HG03442 (cell line): ENCODE results near the gene ADARB1.

Experiments
- ATAC-seq: cut with Tn5 transposase; IDR thresholded peaks from one replicate; pipeline ENCODE4 v1.9.1; 2021; ENCODE audit warnings: mild to moderate bottlenecking, moderate library complexity; ENCODE audit not compliant: unreplicated experiment

ADARB1 gene

DNA sequence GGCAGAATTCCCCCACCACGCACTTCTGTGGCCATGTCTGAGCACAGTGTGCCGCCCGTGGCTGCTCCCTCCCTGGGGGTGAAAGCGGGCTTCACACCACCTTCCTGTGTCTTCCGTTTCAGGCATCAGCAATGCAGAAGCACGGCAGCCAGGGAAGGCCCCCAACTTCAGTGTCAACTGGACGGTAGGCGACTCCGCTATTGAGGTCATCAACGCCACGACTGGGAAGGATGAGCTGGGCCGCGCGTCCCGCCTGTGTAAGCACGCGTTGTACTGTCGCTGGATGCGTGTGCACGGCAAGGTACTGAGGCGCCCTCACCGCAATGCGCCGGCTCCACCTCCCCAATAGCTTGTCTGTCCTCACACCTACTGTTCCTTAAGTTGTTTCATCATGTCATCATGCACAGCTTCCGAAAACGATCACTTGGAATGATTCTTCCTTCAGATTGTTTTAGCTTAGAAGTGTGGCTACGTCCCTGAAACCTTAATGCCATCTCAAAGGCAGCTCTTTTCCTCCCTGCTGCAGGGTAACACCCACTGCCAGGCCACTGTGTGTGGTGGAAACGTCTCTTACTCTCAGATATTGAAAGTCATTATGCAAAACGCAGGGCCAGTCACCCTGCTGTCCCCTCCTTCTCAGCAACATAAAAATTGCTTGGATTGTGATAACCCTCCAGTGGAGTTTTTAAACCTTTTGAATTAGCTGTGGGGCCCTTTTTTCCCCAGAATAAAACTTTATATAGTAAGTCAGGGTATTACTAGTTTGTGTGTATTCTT is 146.5 kb downstream of the ADARB1 start:
- no peak for ATAC-seq

DNA sequence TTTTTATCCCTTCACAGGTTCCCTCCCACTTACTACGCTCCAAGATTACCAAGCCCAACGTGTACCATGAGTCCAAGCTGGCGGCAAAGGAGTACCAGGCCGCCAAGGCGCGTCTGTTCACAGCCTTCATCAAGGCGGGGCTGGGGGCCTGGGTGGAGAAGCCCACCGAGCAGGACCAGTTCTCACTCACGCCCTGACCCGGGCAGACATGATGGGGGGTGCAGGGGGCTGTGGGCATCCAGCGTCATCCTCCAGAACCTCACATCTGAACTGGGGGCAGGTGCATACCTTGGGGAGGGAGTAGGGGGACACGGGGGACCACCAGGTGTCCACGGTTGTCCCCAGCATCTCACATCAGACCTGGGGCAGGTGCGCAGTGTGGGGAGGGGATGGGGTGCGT is 147.6 kb downstream of the ADARB1 start:
- ATAC-seq: no peak

- ATAC-seq: no peak
These were observed 149.1 kb downstream of the ADARB1 start for GRCh38 chr21:45223236-45224185.

DNA sequence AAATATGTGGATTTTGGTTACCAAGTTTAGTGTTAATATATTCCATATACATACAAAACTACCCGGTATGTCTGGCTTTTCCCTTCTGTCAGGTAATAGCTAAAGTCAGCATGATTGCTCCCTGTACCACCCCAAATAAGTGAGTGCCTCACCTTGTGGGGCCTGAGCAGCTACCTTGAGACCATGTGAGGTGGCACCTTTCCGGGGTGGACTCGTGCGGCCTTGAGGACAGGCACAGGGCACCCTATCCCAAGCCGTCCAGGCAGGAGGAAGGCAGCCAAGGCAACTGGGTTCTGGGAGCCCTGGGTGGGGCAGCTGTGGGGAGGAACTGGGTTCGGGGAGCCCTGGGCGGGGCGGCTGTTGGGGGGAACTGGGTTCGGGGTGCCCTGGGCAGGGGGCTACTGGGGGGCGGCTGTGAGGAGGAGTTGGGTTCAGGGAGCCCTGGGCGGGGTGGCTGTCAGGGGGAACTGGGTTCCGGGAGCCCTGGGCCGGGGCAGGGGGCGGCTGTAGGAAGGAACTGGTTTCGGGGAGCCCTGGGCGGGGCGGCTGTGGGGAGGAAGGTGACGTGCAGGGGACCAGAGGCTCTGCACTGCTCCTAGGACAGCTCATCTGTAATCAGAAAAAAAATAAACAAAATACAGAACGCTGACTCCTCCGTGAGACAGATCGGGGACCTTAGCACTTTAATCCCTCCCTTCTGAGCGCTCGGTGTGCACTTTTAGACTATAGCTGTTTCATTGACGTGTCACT is 150.0 kb downstream of the ADARB1 start:
- no peak for ATAC-seq

- no peak for ATAC-seq
These were observed 150.8 kb downstream of the ADARB1 start for GRCh38 chr21:45225041-45225740.

DNA sequence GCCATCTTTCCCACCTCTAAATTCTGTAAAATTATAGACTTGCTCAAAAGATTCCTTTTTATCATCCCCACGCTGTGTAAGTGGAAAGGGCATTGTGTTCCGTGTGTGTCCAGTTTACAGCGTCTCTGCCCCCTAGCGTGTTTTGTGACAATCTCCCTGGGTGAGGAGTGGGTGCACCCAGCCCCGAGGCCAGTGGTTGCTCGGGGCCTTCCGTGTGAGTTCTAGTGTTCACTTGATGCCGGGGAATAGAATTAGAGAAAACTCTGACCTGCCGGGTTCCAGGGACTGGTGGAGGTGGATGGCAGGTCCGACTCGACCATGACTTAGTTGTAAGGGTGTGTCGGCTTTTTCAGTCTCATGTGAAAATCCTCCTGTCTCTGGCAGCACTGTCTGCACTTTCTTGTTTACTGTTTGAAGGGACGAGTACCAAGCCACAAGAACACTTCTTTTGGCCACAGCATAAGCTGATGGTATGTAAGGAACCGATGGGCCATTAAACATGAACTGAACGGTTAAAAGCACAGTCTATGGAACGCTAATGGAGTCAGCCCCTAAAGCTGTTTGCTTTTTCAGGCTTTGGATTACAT is 151.5 kb downstream of the ADARB1 start:
- no peak for ATAC-seq

DNA sequence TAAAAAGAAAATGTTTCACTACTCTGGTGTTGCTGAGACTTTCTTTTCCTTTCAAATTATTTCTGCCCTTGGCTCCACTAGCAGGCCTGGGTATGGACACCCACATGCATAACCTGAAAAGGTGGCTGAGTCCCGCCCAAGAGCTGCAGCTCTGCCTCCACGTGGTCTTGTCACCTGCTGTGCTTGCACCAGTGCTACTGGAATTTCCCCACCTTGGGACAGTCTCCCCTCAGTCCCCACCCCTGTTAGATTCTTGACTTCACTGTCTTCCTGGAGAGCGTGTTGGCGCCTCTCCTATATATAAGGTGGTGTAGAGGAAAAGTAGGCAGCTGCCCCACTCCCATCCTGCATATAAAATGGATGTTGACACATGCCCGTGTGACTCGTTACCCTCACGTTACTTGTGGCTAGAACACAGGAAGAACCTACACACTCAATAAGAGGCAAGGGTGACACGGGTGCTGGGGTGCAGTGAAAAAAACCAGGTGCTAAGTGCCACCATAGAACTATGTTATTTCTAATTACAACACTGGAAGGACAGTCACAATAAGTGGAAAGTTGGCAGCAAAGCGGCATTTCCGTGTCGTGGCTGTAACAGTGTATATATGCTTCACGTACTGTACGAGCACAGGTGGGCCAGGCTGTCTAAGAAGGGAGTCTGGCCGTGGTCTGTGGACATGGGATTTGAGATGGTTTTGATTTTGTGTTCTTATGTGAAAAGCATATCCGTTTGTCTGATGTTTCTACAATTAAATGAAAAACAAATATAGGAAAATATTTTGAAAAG is 152.4 kb downstream of the ADARB1 start:
- no peak for ATAC-seq

DNA sequence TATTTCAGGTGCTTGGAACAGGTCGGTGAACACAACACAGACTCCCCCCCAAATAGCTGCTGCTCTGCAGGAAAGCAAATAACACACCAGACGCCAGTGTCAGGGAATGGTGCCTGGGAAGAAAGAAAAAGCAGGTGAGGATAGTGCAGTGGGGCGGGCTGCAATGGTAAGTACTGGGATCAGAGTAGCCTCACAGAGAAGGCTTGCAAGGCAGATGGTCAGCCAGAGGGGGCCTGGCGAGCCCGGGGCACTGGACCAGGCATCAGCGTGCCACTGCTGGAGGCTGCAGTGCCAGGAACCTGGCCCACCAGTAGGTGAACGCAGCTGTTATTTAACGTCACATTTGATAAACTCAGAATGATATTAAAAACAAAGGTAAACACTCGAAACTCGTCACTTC is 153.4 kb downstream of the ADARB1 start:
- no peak for ATAC-seq

GRCh38 chr21:45228171-45228641 is 153.8 kb downstream of the ADARB1 start:
- no peak for ATAC-seq

DNA sequence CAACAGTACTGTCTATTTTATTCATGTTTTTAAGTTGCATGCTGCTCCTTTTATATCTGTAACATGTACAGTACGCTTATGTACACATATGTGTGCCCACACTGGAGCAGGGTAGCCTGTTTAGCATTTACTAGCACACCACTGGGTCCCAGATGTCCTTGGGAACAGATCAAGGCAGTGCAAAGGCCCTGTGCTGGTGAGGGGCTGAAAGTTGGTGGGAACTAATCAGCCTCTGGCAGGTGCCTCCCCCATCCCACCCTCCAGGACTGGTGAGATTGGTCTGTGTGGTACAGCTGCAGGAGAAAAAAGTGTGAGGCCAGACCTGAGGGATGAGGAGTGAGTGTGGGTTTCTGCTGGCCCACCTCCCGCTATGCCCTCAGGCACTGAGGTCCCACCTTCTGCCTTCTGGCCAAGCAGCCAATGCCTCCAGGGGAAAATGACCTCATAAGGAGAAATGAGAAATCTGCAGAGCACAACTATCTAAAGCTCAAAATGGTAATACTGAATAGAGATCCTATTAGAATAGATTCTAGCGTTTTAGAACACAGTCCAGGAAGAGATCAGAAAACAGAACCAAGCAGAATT is 154.4 kb downstream of the ADARB1 start:
- ATAC-seq: no peak

- no peak for ATAC-seq
These were observed 157.3 kb downstream of the ADARB1 start for GRCh38 chr21:45231705-45232104.

DNA sequence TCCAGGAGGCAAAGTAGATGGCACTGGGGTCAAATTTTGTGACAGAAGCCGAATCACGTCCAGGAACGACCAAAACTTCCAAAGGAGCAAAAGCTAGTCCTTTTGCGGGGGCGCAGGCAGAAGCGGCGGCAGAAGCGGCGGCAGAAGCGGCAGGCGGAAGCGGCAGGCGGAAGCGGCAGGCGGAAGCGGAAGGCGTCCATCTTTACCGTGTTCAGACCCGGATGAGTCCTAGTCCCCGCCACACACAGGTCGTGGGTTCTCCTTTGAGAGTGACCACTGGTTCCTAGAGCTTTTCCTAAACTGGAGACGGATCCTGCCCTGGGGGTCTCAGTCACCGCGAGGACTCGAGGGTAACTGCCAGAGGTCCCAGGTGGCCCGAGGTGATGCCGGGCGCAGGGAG is 159.7 kb downstream of the ADARB1 start:
- ATAC-seq: no peak

- no peak for ATAC-seq
These were observed 160.6 kb downstream of the ADARB1 start for GRCh38 chr21:45234965-45235364.

- ATAC-seq: no peak
These were observed 161.1 kb downstream of the ADARB1 start for GRCh38 chr21:45235488-45235887.

DNA sequence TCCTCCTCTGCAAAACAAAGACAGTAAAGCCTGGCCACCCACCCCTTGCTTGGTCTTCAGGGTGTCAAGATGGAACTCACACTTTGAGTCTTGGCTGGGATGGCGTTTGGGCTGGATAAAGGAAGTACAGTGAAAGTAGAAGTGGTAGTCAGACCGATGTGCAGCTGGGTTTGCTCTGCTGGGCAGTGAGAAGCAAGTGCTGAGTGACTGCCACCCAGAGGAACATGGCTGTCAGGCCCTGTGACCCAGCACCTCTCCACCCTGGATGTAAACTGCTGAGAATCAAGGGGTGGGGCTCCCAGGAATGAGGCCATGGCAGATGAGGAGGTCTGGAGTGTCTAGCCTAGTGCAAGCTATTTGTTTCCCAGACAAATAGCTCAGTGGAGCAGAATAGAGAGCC is 162.1 kb downstream of the ADARB1 start:
- ATAC-seq: no peak

- no peak for ATAC-seq
These were observed 163.0 kb downstream of the ADARB1 start for GRCh38 chr21:45237401-45237800.

GRCh38 chr21:45241357-45241756 is 167.0 kb downstream of the ADARB1 start:
- ATAC-seq: no peak

GRCh38 chr21:45243603-45244002 is 169.2 kb downstream of the ADARB1 start:
- ATAC-seq: no peak

DNA sequence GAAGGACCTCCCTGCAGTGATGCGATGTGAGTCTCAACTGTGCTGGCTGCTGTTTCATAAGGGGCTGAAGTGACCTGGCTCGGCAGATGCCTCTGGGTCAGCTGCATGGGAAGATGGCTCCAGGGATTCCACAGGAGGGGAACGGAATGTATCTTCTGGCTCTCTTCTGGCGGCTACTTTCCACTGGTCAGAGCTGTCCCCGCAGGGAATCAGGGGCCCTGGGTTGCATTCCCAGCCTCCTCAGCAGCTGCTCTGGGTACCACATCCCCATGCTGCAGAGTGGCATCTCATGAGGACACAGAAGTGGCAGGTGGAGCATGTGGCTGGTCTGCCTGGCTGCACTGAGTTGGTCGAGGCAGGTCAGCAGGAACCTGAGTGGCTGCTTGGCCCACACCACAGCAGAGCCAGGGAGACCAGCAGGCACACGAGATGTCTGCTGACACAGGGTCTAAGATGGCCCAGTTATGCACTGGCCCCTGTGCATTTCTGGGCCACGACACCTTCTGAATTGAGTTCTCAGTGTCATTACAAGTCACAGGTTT is 170.5 kb downstream of the ADARB1 start:
- ATAC-seq: no peak
